Activated gamma-delta T cell treated with Interleukin-2 at 50 U/mL for 16 hours (primary cell): ENCODE data around the gene SEC14L3.

ENCODE experiments used
- DNase-seq: peaks from one replicate; pipeline ENCODE4 v3.0.0-alpha.2; 2020

The SEC14L3 gene

GRCh38 chr22:30421695-30422480 lies 49.9 kb downstream of the SEC14L3 start:
- no peak for DNase-seq

- no peak for DNase-seq
These were observed 51.3 kb downstream of the SEC14L3 start for GRCh38 chr22:30420347-30421125.

GRCh38 chr22:30416837-30417236 lies 55.0 kb downstream of the SEC14L3 start:
- no peak for DNase-seq

DNA sequence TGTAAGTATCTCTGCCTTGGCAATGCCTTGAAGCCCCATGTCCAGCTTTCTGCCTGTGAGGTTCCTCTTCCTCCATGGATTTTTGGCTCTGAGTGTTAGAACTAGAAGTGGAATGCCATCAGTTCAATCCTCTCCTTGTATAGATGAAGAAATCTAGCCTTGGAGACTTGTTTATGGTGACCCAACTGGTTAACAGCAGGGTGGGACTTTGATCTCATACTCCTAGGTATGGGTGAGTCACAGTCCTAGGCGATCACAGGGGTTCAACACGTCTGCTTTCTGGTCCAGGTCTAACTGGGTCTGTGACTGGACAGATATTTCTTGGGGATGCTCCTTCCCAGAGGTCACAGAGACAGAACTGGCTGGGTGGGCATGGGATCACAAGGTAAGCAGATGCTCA lies 55.4 kb downstream of the SEC14L3 start:
- DNase-seq: no peak

DNA sequence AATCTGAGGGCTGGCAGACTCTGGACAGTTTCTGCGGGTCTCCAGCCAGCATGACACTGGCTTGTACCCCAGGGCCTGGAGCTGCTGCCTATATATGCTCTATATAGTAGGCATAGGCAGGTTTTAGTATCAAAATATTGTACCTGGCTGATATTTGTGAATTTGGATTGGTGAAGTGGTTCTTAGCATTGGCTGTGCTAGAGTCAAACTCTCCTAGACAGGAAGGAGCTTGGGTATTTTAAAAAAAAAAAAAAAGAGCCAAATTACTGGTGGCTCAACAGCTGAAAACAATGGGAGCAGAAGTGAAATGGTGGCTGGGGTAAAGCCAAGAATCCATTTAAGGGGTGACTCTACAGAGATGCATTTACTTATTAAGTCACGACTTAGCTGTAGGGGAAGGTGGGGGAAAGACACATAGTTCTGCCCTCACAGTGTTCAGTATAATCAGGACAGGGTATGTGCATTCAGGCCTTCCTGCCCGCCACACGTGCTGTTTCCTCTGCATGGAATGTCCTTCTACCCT lies 57.2 kb downstream of the SEC14L3 start:
- DNase-seq: no peak

DNA sequence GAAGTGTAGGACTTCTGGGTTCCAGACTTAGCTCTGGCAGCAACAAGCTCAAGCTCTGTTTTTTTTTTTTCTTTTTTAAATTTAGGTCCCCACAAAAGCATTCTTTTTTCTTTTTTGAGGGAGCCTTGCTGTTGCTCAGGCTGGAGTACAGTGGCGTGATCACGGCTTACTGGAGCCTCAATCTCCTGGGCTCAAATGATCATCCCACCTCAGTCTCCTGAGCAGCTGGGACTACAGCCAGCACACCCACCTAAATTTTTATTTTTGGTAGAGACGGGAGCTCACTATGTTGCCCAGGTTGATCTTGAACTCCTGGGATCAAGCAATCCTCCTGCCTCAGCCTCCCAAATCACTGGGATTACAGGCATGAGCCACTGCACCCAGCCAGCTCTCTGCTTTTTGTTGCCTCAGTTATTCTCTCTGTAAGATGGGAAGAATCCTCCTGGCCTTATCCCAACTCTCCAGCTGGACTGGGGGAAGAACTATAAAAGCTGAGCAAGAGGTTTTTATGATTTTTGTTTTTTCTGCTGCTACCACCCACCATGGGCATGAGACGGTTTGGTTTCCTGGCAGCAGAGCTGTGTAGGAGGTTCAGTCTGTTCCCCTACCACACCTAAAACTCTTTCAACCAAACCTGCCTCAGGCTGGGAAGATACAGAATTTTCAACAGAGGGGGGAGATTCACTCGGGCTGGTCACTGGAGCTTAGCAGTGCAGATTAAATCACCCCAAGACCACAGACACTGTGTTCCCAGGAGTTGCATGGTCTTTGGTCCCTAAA lies 57.9 kb downstream of the SEC14L3 start:
- DNase-seq: no peak

DNA sequence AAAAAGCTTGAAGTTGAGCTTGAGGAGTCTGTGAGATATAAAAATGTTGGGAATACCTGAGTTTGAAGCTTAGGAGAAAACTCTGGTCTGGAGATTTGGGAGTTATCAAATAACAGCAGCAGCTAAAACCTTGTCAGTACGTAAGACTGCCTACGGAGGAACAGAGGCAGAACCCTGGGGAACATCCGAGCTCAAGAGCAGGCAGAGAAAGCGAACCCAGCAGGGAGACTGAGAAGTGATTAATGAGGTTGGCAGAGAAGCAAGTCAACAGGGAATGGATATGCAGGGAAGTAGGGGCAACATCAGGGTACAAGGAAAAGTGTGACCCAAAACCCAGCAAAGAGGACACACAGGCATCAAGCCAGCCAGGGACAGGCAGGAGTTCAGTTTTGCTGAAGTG lies 58.8 kb downstream of the SEC14L3 start:
- no peak for DNase-seq

- DNase-seq: no peak
These were observed 60.0 kb downstream of the SEC14L3 start for GRCh38 chr22:30411780-30412179.
